ENCODE results near the gene WDPCP. TPM values are rescaled to one million over a fixed set of nuclear protein-coding genes. Genes with fewer than 3 reads are reported as not detected.

The WDPCP gene
- total and polyA plus RNA-seq, 2 of the 8 experiments (the other 6 are each of a cell fraction or from before 2014, with no cell fraction given): 9.3 to 25.8 TPM

DNA sequence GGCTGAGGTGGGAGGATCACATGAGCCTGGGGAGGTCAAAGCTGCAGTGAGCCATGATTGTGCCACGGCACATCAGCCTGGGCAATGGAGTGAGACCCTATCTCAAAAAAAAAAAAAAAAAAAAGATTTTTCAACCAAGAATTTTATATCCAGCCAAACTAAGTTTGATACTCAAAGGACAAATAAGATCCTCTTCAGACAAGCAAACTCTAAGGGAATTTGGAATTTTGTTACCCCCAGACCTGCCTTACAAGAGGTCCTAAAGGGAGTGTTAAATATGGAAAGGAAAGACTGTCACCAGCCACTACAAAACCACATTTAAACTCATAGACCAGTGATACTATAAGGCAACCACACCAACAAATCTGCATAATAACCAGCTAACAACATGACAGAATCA, 67.5 kb downstream of the WDPCP start:
- no peak overlapping the region for H3K56ac ChIP-seq (replicated peaks; ENCODE audit: insufficient read length, low read depth, low read length)
- H4K91ac ChIP-seq (replicated peaks; ENCODE audit: insufficient read length, low read length): no peak overlapping the region
- H3K9me3 ChIP-seq (ENCODE audit: insufficient read depth in 2 of 2, low read depth in 1 of 2, low read length in 1 of 2): peaks cover 0 to 6% of the 10 kb centered on the region in 2 experiments; a peak in 2 of 4 replicates
- H3K4me3 ChIP-seq (ENCODE audit: extremely low read depth in 1 of 4, insufficient read depth in 2 of 4, low read depth in 3 of 4, low read length in 4 of 4): no peak overlapping the region
- H2BK15ac ChIP-seq (ENCODE audit: low read length): no peak overlapping the region
- no peaks in the 10 kb centered on the region for H3K4me1 ChIP-seq (replicated peaks in 1 of 4; ENCODE audit: control insufficient read depth in 3 of 4, insufficient read depth in 4 of 4, low read length in 3 of 4)
- H2BK20ac ChIP-seq (ENCODE audit: low read length): no peak overlapping the region
- no peak for TF ChIP-seq YY1 (IDR thresholded peaks at IDR 0.05; ENCODE audit: low read depth, low read length)
- TF ChIP-seq SUZ12 (IDR thresholded peaks at IDR 0.05; ENCODE audit: low read length): no peak
- TF ChIP-seq SP2 (IDR thresholded peaks at IDR 0.05; ENCODE audit: low read length): no peak
- no peak for TF ChIP-seq ZNF274 (IDR thresholded peaks at IDR 0.05; ENCODE audit: borderline replicate concordance, extremely low read depth, low read length)
- no peak overlapping the region for H3K4ac ChIP-seq (replicated peaks; ENCODE audit: insufficient read length, low read depth, low read length)
- no peaks in the 10 kb centered on the region for H3K36me3 ChIP-seq (ENCODE audit: control insufficient read depth in 2 of 4, insufficient read depth in 4 of 4, low read length in 3 of 4)
- H4K8ac ChIP-seq (ENCODE audit: extremely low read depth, insufficient read depth, low read length): no peak overlapping the region
- no peak overlapping the region for H3K27ac ChIP-seq (ENCODE audit: low read depth, low read length)
- H4K20me1 ChIP-seq (replicated peaks in 1 of 2; ENCODE audit: control insufficient read depth in 1 of 2, insufficient read depth in 2 of 2, low read length in 2 of 2): peaks cover 0 to 1% of the 10 kb centered on the region in 2 experiments
- no peak overlapping the region for H2AK5ac ChIP-seq (ENCODE audit: low read depth, low read length)
- no peak overlapping the region for H3K4me2 ChIP-seq (ENCODE audit: insufficient read depth in 1 of 2, low read depth in 2 of 2, low read length in 2 of 2)
- H3K79me2 ChIP-seq (ENCODE audit: control insufficient read depth in 1 of 2, insufficient read depth in 2 of 2, low read length in 2 of 2): peaks cover 0 to 70% of the 10 kb centered on the region in 2 experiments; a peak in 2 of 4 replicates
- ChIA-PET CTCF (ENCODE audit: partially characterized antibody) (no interaction called here), POLR2A (ENCODE audit: partially characterized antibody) (no interaction called here)
- FAIRE-seq (no peak), DNase-seq (ENCODE audit: low read depth in 1 of 2, low spot score in 2 of 2) (no peak)
- WGBS, 2 experiments (ENCODE audit: extremely low coverage in 1 of 2, insufficient coverage in 1 of 2, insufficient read length in 1 of 2, insufficient replicate concordance in 2 of 2, low coverage in 1 of 2, low lambda C conversion rate in 2 of 2, missing lambda C conversion rate in 1 of 2): 91% methylated on average over 1 of the region's 1 CpG; no CpG with 5 or more reads in 1 of the 2 experiments
- no peaks in the 10 kb centered on the region; the same call in 1 of the 2 replicates for H3K79me1 ChIP-seq (ENCODE audit: low read depth, low read length)
- no peak overlapping the region for H3K14ac ChIP-seq (ENCODE audit: insufficient read length)
- no peaks in the 10 kb centered on the region for H3K27me3 ChIP-seq (replicated peaks in 1 of 4; ENCODE audit: control insufficient read depth in 3 of 4, extremely low read depth in 1 of 4, insufficient read depth in 3 of 4, low read length in 3 of 4)
- H2BK12ac ChIP-seq (ENCODE audit: low read depth, low read length): no peak overlapping the region
- no peak overlapping the region for H2AFZ ChIP-seq (ENCODE audit: low read length)
- H3K18ac ChIP-seq (ENCODE audit: extremely low read depth, low read length): no peak overlapping the region
- no peak overlapping the region for H3K23ac ChIP-seq (ENCODE audit: insufficient read length)
- H3K9ac ChIP-seq (replicated peaks in 1 of 4; ENCODE audit: extremely low read depth in 1 of 4, low read depth in 3 of 4, low read length in 3 of 4): no peak overlapping the region
- no peak overlapping the region for H2BK5ac ChIP-seq (ENCODE audit: low read depth, low read length)
- no peaks in the 10 kb centered on the region for H3K23me2 ChIP-seq (ENCODE audit: low read depth, low read length)
- H4K5ac ChIP-seq (ENCODE audit: insufficient read length, low read depth, low read length): no peak overlapping the region
- no peak overlapping the region for H2BK120ac ChIP-seq (replicated peaks; ENCODE audit: low read depth, low read length)
